Stimulated activated CD4-positive, alpha-beta T cell treated with anti-CD3 and anti-CD28 coated beads, Interleukin-12 subunit alpha, Interleukin-12 subunit beta, amount 100 ng/mL, for 24 hours (primary cell): Measurements from ENCODE around the gene STK33.
A peak's percentile ranks its signal among the peaks of the same experiment; 100 is the strongest.

Experiments used
- DNase-seq, 2 experiments: peaks; one replicate each; pipeline ENCODE4 v3.0.0-alpha.2; 2020; ENCODE audit warnings: low read depth in 2 of 2

STK33 gene

DNA sequence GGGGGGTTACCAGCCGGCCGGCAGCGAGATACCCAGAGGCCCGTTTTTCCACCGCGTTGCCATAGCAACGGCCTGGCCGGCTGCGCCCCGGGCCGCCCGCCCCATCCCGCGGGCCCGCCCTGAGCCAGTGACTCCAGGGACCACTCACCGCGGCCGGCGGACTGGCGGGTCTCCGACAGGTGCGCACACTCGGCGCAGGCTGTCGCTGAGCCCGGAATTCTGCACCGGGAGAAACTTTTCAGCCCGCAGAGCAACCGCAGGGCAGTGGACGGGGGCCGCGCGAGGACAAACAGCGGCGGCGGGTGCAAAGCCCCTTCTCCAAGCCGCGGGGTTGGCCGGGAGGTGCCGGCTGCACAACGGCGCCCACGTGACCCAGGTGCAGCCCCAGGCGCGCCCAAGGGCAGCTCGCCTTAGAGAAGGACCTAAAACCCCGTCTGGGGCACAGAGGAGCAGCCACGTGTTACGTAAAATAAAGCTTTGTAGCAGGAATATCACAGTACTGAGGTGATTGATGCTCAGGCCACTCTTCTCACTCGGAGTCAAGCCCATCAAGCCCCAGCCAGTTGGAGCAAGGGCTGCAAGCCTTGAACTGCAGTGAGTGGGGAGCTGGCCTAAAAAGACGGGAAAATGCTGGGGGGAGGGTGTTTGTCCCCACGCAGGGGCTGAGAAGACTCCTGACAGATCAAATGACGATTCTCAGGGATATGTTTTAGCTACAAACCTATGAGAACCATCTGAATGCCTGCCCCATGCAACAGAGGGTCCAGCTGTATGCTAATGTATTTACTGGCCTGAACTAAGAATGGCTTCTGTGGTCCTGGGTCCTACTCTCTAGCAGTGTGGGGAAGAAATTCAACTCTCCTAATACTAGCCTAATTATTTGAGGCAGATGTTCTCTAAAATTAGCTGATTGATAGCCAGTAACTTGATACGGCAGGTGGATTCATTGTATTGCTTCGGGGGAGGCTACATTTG lies at the start of gene STK33:
STK33 (minus strand) TSS at position 294 of the 975 bp plus-strand sequence. CDS start 119,323 bp downstream, outside the sequence.
- peak in 1 of 2 experiments; percentile 37 for DNase-seq

- DNase-seq = no peak
These were observed 48.3 kb upstream of the STK33 start for GRCh38 chr11:8642196-8642841.

DNA sequence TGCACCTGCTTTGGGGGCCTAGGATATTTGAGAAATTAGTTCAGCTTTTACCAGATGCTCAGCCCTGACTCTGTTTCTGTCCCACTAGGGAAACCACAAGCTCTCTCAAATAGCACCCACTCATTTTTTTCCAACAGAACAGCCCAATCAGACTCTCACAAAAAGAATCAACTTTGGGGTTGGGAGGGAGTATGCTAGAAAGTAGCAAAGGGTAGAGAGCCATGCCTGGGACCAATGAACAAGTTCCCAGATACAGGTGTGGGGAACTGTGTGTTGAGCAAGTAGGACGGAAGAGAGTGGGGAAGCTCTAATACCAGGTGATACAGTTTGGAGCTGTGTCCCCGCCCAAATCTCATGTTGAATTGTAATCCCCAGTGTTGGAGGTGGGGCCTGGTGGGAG lies 47.3 kb upstream of the STK33 start:
- DNase-seq = no peak

DNA sequence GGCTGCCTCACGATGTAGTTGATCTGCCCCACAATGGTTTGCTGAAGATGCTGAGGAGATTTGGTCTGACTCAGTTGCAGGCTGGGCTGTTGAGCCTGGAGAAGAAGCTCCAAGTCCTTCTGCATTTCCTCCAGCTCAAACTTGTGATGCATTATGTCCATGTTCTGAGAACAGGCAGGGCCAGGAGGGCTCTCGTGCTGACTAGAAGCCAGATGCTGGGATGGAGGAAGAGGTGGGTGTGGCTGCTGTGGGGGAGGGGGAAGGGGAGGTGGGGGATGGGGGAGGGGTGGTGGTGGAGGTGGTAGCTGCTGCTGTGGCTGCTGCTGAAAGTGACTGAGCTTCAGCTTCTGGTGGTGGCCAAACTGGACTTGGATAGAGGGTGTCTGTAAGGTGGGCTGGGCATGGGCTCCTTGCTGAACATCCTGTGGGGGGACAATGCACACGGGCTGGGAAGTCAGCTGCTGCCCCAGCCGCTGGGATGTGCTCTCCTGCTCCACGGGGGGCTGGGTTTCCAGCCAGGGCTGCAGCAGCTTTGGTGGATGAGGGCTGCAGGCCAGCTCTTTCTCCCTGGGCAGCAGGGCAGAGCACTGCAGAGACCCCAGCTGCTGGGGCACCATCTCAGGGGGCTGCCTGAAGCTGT lies 46.4 kb upstream of the STK33 start:
- no peak for DNase-seq

DNA sequence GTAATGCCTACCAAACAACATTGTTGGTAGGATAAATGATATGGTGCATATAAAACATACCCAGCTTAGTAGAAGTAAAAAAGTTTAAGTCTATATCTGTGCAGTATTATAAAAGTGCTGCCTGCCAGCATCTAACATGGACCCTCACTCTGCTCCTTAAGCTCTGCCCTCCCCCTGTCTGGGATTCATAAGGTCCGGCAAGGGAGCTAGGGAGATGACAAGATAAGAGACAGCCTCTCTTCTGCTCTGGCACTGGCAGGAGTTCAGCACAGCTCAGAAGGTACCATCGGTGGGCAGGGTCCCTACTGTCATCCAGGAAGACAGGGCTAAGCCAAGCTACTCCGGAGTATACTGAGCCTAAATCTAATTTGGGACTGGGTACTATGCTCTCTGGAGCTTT lies 45.6 kb upstream of the STK33 start:
- no peak for DNase-seq

DNA sequence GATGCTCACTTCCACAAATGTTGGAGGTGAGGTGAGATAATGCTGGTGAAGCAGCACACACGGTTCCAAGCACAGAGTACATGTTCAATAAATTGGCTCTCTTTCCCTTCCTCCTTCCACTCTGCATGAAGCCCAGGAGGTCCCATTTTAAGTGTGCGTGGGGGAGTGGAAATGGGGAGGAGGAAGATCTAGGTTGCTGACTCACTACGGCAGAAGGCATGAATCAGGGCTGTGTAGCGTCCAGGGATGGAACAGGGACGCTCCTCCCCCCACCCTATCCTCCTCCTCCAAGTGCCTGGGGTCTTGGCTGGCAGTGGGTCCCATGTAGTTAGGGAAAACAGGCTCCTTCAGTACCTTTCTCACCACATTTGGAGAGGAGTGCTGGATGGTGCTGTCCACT lies 44.3 kb upstream of the STK33 start:
- DNase-seq = no peak

GRCh38 chr11:8636127-8636526 lies 42.1 kb upstream of the STK33 start:
- no peak for DNase-seq

DNA sequence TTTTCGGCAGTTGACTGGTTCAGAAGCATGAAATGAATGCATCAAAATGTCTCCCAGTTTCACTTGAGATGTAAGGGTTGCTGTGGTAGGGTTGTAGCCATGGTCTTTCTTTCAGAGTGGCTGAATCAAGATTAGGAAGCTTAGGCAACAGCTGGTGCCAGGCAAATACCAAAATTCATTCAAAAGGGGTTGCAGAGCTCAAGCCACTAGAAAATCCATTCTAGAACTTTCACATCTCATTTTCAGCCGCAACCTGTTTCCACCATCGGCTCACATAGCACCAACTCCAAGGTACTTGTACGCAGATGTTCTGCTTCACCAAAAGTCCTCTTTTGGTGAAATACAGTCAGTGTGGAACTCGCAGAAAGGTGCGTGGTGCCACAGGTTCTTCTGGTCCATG lies 40.5 kb upstream of the STK33 start:
- DNase-seq = no peak

DNA sequence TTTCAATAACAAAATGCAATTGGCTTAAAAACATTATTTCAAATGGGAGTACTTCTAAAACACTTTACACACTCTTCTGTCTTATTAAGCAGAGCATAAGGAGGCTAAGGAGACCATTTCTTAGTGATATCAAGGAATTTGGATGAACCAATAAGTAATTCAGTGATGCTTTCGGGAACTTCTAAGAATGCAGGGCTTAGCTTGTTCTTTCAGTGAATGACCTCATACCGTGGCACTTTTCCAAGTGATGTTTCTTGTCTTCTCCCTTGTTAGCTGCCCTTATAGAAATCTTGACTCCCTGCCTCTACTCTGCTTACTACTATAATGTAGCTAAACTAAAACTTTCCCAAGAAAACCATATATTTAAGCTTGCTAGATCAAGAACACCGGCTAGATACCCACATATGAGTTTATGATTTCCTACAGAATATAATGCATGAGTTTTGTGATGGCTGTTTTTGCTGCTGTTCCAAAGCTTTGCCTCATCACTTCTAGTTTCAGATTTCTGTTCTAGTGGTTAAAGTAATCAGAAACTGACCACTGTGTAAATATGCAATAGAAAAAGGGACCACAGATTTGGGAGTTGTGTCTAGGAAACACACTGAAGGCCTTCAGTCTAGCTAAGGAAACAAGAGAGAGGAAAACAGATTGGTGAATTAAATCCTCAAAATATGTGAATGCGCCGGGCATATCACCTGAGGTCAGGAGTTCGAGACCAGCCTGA lies 37.5 kb upstream of the STK33 start:
- DNase-seq = no peak

DNA sequence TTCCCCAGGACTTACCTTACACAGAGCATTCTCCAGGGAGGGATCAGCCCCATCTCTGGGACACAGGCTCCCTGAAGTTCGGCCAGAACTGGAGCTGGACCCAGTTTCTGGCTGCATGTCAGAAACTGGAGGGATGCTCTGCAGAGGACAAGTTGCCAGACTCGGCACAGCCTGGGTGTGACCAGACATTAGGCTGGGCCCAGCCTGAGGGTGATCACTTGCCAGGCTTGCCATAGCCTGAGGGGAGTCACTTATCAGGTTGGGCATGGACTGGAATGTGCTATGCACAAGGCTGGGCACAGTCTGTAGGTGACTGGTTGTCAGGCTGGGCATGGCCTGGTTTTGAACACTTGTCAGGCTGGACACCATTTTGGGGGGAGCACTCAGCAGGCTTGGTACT lies 30.7 kb upstream of the STK33 start:
- no peak for DNase-seq

DNA sequence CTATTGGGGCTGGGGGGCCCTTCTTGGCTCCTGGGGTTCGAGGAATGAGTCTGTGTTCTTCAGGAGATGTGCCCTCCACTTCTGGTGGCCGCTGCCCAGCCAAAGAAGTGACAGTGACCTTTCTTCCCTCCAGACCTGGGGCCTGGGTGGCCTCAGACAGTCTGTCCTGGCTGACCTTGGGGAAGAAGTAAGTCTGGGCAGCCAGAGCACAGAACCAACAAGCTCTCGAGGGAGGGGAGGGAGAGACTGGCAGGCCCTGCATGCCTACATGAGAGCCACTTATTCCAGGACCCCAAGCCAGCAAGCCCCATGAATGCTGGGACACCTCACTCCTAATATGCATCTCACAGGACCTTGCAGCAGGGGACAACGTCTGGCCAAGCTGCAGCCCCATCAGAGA lies 27.1 kb upstream of the STK33 start:
- DNase-seq = no peak

DNA sequence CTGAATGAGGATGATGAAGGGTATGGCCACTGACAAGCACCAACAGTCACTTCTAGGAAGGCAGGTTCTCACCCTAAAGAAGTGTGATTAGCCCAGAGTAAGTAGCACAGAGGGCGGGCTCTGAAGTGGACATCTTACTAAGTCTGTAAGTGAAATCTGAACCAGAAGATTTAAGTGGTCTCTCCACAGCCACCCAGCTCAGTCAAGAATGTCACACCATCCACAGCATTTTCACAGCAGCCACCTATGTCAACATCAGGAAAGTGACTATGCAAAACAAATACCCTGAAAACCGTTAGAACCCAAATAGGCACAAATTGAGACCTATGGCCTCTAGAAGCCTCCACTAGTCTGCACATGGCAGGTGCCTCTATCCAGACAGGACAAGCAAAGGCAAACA lies 23.0 kb upstream of the STK33 start:
- DNase-seq = no peak

DNA sequence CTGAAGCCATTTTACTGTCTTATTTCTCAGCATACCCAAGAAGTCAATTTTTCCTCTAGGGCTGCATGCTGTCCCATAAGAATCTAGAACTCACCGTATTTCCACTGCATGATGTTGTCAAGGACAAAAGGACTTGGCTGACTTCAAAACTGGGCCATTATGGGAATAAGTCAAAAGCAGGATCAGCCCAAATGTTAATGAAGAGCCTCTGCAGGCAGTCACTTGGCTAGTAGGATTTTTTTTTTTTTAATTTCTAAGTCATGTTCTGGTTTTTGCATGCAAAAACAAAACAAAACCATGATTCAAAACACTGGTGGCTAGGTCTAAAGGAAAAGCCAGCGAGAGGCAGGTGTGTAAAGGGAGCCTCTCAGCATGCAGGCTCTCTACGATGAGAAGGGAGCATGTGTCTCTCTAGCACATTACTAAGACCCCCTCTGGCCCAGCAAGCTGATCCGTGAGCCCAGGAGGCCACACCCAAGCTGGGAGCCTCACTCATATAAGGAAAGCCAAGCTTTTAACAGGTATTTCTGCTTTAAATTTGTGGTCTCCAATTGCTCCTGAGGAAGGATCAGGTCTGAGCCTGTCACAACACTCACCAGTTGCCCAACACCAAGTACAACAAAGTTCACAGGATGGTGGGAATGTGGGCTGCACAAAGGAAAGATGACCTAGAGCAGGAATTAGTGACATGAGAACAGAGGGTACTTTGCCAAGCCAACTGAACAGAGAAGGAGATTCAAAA lies 21.4 kb upstream of the STK33 start:
- no peak for DNase-seq

DNA sequence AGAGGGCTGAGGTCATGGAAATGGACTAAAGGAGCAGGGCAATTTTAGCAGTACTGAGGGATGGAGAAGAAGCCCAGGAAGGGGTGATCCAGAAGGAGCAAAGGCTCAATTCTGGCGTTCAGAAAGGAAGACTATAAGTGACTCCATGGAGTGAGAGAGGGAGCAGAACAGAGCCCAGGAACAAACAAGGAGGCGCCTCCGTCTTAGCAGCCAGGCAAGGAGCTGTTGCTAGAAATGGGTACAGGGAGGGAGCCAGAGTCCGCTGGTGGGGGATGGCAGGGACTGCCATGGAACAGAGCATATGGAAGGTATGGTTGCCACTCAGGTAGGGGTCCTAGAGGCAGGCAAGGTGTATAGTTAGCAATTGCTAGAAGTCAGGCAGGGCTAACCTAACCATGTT lies 20.5 kb upstream of the STK33 start:
- no peak for DNase-seq

DNA sequence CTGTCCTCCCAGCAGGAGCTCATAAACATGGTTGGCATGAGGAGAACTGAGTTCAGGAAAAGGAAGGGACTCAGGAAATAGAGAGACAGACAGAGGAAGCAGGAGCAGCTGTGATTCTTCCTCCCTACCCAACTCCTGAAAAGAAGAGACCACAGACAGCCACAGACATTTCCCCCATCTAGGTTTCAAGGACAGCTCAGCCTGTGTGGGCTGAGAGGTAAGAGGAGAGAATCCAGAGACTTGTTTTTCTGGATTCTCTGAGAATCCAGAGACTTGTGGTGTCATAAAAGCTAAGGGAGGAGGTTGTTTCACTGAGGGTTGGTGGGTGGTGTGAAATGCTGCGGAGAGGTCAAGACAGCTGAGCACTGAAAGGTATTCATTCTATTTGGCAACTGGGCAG lies 19.0 kb upstream of the STK33 start:
- DNase-seq = no peak

GRCh38 chr11:8612522-8612921 lies 18.5 kb upstream of the STK33 start:
- DNase-seq = no peak

GRCh38 chr11:8610532-8611116 lies 16.6 kb upstream of the STK33 start:
- no peak for DNase-seq

- DNase-seq = no peak
These were observed 14.6 kb upstream of the STK33 start for GRCh38 chr11:8608652-8609051.

DNA sequence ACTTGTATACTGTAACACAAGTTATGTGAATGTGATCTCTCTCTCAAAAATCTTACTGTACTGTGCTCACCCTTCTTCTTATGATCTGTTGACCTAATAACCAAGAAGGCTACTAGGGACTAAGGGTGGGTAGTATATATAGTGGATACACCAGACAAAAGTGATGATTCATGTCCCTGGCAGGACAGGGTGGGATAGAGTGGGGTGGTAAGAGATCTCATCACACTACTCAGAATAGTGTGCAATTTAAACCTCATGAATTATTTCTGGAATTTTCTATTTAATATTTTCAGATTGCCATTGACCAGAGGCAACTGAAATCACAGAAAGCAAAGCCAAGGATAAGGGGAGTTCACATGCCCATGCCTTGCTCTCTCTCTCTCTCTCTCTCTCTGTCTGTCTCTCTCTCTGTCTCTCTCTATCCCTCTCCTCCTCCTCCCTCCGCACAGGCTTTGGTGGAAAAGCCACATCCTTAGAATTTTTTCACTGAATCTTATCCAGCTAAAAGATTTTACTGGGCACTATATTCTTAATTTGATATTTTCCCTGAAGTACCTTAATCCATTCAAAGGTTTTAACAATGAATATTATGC lies 12.0 kb upstream of the STK33 start:
- no peak for DNase-seq

DNA sequence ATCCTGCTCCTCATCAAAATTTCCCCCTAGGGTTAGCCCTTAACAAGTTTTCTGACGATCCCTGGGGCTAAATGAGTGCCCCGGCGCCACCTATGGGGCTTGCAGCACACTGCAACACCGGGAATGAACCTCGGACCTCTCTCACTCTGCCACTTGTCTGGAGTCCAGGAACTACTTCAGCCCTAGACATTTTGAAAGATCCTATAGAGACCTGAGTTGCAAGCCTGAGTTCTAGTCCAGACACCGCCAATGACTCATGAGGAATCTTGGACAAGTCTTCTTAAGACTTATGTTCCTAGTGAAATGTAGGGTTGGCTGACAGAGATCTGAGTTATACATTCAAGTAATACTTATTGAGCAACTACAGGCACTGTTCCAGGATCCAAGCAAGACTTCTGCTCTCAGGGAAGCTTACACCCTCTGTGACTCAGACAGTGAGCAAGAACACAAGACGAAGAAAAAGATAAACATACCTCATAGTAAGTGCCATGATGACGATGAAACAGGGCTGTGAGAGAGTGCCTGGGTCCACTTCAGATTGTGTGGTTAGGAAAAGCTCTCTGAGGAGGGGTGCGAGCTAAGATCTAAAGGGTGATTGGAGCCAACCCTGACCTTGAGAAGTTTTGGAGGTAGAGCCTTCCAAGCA lies 10.2 kb upstream of the STK33 start:
- peak in 1 of 2 experiments; percentile 26 for DNase-seq
